H9 (cell line): ENCODE measurements around the gene ZNF503. TPM values are rescaled to one million over a fixed set of nuclear protein-coding genes. Genes with fewer than 3 reads are reported as not detected.

ENCODE experiments used
- DNase-seq: peaks from one replicate; pipeline ENCODE4 v3.0.0-alpha.2; 2017
- H2AFZ ChIP-seq: one replicate; pipeline ENCODE4 v1.6.1; 2013; ENCODE audit warnings: mild to moderate bottlenecking, low read length, control low read depth, moderate library complexity
- H2AK5ac ChIP-seq: 2 replicates; pipeline ENCODE4 v1.6.1; 2013; ENCODE audit warnings: low read length, control low read depth, mixed read lengths; ENCODE audit not compliant: insufficient read length
- H2BK120ac ChIP-seq: one replicate; pipeline ENCODE4 v1.6.1; 2013; ENCODE audit warnings: low read depth, mild to moderate bottlenecking, low read length, control low read depth, inconsistent platforms; ENCODE audit not compliant: poor library complexity, severe bottlenecking
- H2BK12ac ChIP-seq: 2 replicates; pipeline ENCODE4 v1.6.1; 2013; ENCODE audit warnings: low read length, control low read depth, mixed read lengths, low read depth; ENCODE audit not compliant: insufficient read length
- H2BK15ac ChIP-seq: 2 replicates; pipeline ENCODE4 v1.6.1; 2013; ENCODE audit warnings: low read depth, low read length, control low read depth
- H2BK20ac ChIP-seq: one replicate; pipeline ENCODE4 v1.6.1; 2013; ENCODE audit warnings: low read depth, mild to moderate bottlenecking, low read length, control low read depth, inconsistent platforms; ENCODE audit not compliant: poor library complexity, severe bottlenecking
- H2BK5ac ChIP-seq: 2 replicates; pipeline ENCODE4 v1.6.1; 2013; ENCODE audit warnings: low read length, control low read depth, mixed read lengths; ENCODE audit not compliant: insufficient read length
- H3K14ac ChIP-seq: 2 replicates; pipeline ENCODE4 v1.6.1; 2013; ENCODE audit warnings: low read length, control low read depth; ENCODE audit not compliant: insufficient read depth
- H3K18ac ChIP-seq: 2 replicates; pipeline ENCODE4 v1.6.1; 2013; ENCODE audit warnings: low read depth, mild to moderate bottlenecking, mixed read lengths, low read length, control low read depth; ENCODE audit not compliant: insufficient read length
- H3K23ac ChIP-seq: 2 replicates; pipeline ENCODE4 v1.6.1; 2013; ENCODE audit warnings: low read length, control low read depth, mixed read lengths, low read depth; ENCODE audit not compliant: insufficient read length
- H3K23me2 ChIP-seq: 2 replicates; pipeline ENCODE4 v1.6.1; 2013; ENCODE audit warnings: low read depth, mild to moderate bottlenecking, mixed read lengths, low read length, control low read depth; ENCODE audit not compliant: insufficient read length, poor library complexity, severe bottlenecking
- H3K27ac ChIP-seq: 2 replicates; pipeline ENCODE4 v1.5.1; 2013; ENCODE audit warnings: low read length, control low read depth, mixed read lengths, low read depth; ENCODE audit not compliant: insufficient read length
- H3K27me3 ChIP-seq: 2 replicates; pipeline ENCODE4 v1.6.1; 2013; ENCODE audit warnings: low read length, control low read depth, inconsistent platforms; ENCODE audit not compliant: insufficient read depth
- H3K4ac ChIP-seq: 2 replicates; pipeline ENCODE4 v1.6.1; 2013; ENCODE audit warnings: low read depth, mild to moderate bottlenecking, control low read depth, inconsistent platforms, low read length, moderate library complexity
- H3K4me1 ChIP-seq: 2 replicates; pipeline ENCODE4 v1.6.1; 2013; ENCODE audit warnings: low read length, control low read depth, inconsistent platforms; ENCODE audit not compliant: insufficient read depth
- H3K4me2 ChIP-seq: 2 replicates; pipeline ENCODE4 v1.6.1; 2013; ENCODE audit warnings: low read length, control low read depth, mixed read lengths; ENCODE audit not compliant: insufficient read length, insufficient read depth
- H3K56ac ChIP-seq: 2 replicates; pipeline ENCODE4 v1.6.1; 2013; ENCODE audit warnings: low read depth, mild to moderate bottlenecking, mixed read lengths, low read length, control low read depth; ENCODE audit not compliant: insufficient read length
- H3K79me1 ChIP-seq: 2 replicates; pipeline ENCODE4 v1.6.1; 2013; ENCODE audit warnings: low read depth, mild to moderate bottlenecking, moderate library complexity, low read length, control low read depth, inconsistent platforms; ENCODE audit not compliant: insufficient read depth, poor library complexity, severe bottlenecking
- H3K79me2 ChIP-seq: 2 replicates; pipeline ENCODE4 v1.6.1; 2013; ENCODE audit warnings: low read length, control low read depth, inconsistent platforms; ENCODE audit not compliant: insufficient read depth
- H3K9ac ChIP-seq: 2 replicates; pipeline ENCODE4 v1.6.1; 2013; ENCODE audit warnings: low read length, control low read depth, mixed read lengths; ENCODE audit not compliant: insufficient read length; ENCODE audit errors: extremely low read depth
- H3K9me3 ChIP-seq: one replicate; pipeline ENCODE4 v1.6.1; 2013; ENCODE audit warnings: low read depth, low read length, inconsistent platforms; ENCODE audit not compliant: control insufficient read depth
- H3T11ph ChIP-seq: one replicate; pipeline ENCODE4 v1.6.1; 2013; ENCODE audit warnings: mild to moderate bottlenecking, low read length, control low read depth, inconsistent platforms
- H4K20me1 ChIP-seq: one replicate; pipeline ENCODE4 v1.6.1; 2013; ENCODE audit not compliant: control insufficient read depth, insufficient read length, insufficient read depth
- H4K5ac ChIP-seq: 2 replicates; pipeline ENCODE4 v1.6.1; 2013; ENCODE audit warnings: low read depth, mild to moderate bottlenecking, mixed read lengths, low read length, control low read depth; ENCODE audit not compliant: insufficient read length
- H4K8ac ChIP-seq: replicated peaks from 2 replicates; pipeline ENCODE4 v1.6.1; 2013; ENCODE audit warnings: low read length, control low read depth, mixed read lengths, low read depth; ENCODE audit not compliant: insufficient read length
- H4K91ac ChIP-seq: 2 replicates; pipeline ENCODE4 v1.6.1; 2013; ENCODE audit warnings: low read depth, mild to moderate bottlenecking, moderate library complexity, mixed read lengths, low read length, control low read depth; ENCODE audit not compliant: insufficient read length
- H3K27ac Mint-ChIP-seq, 3 experiments: 2 replicates in 2 of 3; 3 replicates in 1 of 3; pipeline ENCODE4 v1.8.0; 2020 to 2021; ENCODE audit warnings: mixed read lengths in 3 of 3, mild to moderate bottlenecking in 1 of 3, moderate library complexity in 1 of 3
- H3K27me3 Mint-ChIP-seq: 2 replicates; pipeline ENCODE4 v1.8.0; 2021; ENCODE audit warnings: low read depth, mild to moderate bottlenecking, moderate library complexity, mixed read lengths
- H3K36me3 Mint-ChIP-seq, 3 experiments: 2 replicates in 2 of 3; 3 replicates in 1 of 3; pipeline ENCODE4 v1.8.0; 2020 to 2021; ENCODE audit warnings: low read depth in 3 of 3, mixed read lengths in 3 of 3; ENCODE audit not compliant: insufficient read depth in 1 of 3
- H3K4me1 Mint-ChIP-seq, 2 experiments: 2 replicates each; pipeline ENCODE4 v1.8.0; 2020; ENCODE audit warnings: mixed read lengths in 2 of 2
- H3K4me3 Mint-ChIP-seq, 2 experiments: 2 replicates in 1 of 2; 3 replicates in 1 of 2; pipeline ENCODE4 v1.8.0; 2020 to 2021; ENCODE audit warnings: mild to moderate bottlenecking in 2 of 2, mixed read lengths in 2 of 2, moderate library complexity in 1 of 2
- H3K9me3 Mint-ChIP-seq, 2 experiments: 2 replicates in 1 of 2; 3 replicates in 1 of 2; pipeline ENCODE4 v1.8.0; 2020; ENCODE audit warnings: mild to moderate bottlenecking in 2 of 2, mixed read lengths in 2 of 2, moderate library complexity in 1 of 2
- WGBS: extraction: QIAGEN DNeasy Blood & Tissue Kit; methylation state at CpG from one replicate; pipeline ENCODE4 v1.1.7; 2013; ENCODE audit warnings: missing lambda C conversion rate, low lambda C conversion rate, mixed read lengths; ENCODE audit not compliant: insufficient read length; ENCODE audit errors: extremely low coverage; 5-methylcytosine and 5-hydroxymethylcytosine counted together
- total RNA-seq: library from RNA; stranded (reverse); gene quantifications from 2 replicates; pipeline ENCODE4 v1.2.1, GENCODE V29; 2021
- TF ChIP-seq, protein P1 (sequence below): fragments of 200-600 bp; sonication (generic); conservative IDR thresholded peaks from 3 replicates; pipeline ENCODE4 v1.8.0; 2021; ENCODE audit warnings: antibody characterized with exemption, mild to moderate bottlenecking

The ZNF503 gene
- total RNA-seq, 1 experiment from 2014 or later: 0.09 TPM

DNA sequence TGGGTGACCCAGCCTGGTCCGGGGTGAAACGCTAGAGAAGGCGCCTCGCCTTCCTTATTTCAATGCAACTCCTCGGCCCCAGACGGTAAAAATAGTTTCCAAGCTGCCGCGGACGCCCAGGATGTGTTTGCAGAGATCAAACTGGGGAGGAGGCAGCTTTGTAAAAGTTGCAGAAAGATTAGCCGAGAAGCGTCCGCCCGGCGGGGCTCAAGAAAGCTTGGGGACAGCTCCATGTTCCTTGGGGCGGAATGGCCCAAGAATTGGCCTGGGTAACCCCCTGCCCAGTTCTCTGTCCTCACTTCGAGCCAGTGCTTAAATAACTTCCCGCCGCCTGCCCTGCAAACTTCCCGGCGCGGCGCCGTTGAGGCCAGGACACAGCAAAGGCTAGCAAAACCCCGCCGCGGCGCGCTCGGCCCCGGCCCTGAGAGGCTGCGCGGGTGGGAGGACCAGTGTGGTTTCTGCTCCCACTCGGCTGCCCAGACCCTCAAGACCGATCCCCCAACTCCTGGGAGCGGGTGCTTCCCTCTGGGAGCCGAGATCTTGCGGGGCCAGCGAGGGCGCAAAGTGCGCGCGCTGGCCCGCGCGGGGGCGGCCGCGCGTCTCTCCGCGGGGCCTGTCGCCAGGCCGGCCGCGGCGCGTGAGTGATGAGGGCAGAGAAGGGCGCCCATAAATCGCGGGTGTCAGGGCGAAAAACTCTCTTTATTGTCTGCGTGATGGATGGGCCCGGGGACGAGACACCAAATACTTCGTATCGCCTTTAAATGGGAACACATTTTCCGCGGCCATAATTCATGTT is 6.3 kb upstream of the ZNF503 start:
- peaks cover 87% of the 10 kb centered on the region for H3K27me3 ChIP-seq
- Mint-ChIP-seq H3K9me3 (peaks cover 0 to 2% of the 10 kb centered on the region in 2 experiments; a peak in 3 of 5 replicates), H3K4me1 (peaks cover 33 to 45% of the 10 kb centered on the region in 2 experiments), H3K27me3 (peaks cover 98% of the 10 kb centered on the region), H3K36me3 (no peaks in the 10 kb centered on the region; a peak in 1 of 7 replicates), H3K4me3 (peak overlapping the region; percentile 32 to 83), H3K27ac (no peak overlapping the region)
- peak overlapping the region; percentile 42 for H3K4me2 ChIP-seq
- H3K14ac ChIP-seq: no peak overlapping the region
- no peak overlapping the region for H3K9ac ChIP-seq
- no peak overlapping the region for H2BK12ac ChIP-seq
- H4K20me1 ChIP-seq: peaks cover 3% of the 10 kb centered on the region
- H3K79me1 ChIP-seq: no peaks in the 10 kb centered on the region
- no peak overlapping the region for H3T11ph ChIP-seq
- no peak overlapping the region for H2AFZ ChIP-seq
- no peak overlapping the region for H2BK5ac ChIP-seq
- H3K23me2 ChIP-seq: peaks cover 28% of the 10 kb centered on the region
- no peak overlapping the region for H3K4ac ChIP-seq
- no peak overlapping the region for H4K8ac ChIP-seq
- WGBS: no CpG with 5 or more reads among the region's 68 CpGs
- H4K91ac ChIP-seq: no peak overlapping the region
- H3K79me2 ChIP-seq: no peaks in the 10 kb centered on the region
- H3K18ac ChIP-seq: no peak overlapping the region
- H2AK5ac ChIP-seq: no peak overlapping the region
- H3K4me1 ChIP-seq: no peaks in the 10 kb centered on the region
- peak; percentile 56 for DNase-seq
- H3K9me3 ChIP-seq: no peaks in the 10 kb centered on the region
- TF ChIP-seq, protein P1, sequence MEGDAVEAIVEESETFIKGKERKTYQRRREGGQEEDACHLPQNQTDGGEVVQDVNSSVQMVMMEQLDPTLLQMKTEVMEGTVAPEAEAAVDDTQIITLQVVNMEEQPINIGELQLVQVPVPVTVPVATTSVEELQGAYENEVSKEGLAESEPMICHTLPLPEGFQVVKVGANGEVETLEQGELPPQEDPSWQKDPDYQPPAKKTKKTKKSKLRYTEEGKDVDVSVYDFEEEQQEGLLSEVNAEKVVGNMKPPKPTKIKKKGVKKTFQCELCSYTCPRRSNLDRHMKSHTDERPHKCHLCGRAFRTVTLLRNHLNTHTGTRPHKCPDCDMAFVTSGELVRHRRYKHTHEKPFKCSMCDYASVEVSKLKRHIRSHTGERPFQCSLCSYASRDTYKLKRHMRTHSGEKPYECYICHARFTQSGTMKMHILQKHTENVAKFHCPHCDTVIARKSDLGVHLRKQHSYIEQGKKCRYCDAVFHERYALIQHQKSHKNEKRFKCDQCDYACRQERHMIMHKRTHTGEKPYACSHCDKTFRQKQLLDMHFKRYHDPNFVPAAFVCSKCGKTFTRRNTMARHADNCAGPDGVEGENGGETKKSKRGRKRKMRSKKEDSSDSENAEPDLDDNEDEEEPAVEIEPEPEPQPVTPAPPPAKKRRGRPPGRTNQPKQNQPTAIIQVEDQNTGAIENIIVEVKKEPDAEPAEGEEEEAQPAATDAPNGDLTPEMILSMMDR: no peak
- H3K27ac ChIP-seq: no peak overlapping the region
- no peak overlapping the region for H2BK20ac ChIP-seq
- no peak overlapping the region for H2BK15ac ChIP-seq
- no peak overlapping the region for H3K23ac ChIP-seq
- H2BK120ac ChIP-seq: no peak overlapping the region
- no peak overlapping the region for H4K5ac ChIP-seq
- H3K56ac ChIP-seq: no peak overlapping the region
